GM12878 (cell line): ENCODE data around the gene SRPX2. TPM values are rescaled to one million over a fixed set of nuclear protein-coding genes. Genes with fewer than 3 reads are reported as not detected.

Experiments used
- ATAC-seq: fragments of 200-7000 bp; cut with Tn5 transposase; 3 replicates; pipeline ENCODE4 v1.9.1; 2020; ENCODE audit warnings: mild to moderate bottlenecking, moderate library complexity
- BruUV-seq: library from RNA; stranded (reverse); fragments of 400-500 nt; replicated peaks from 2 replicates; lab custom pipeline; 2021; lab: Mats Ljungman, UMichigan
- CTCF ChIA-PET: fragments of 300-600 bp; sonication (Branson Sonifier 250); formaldehyde crosslinking; extraction: SDS; loops from one replicate; lab custom pipeline; 2021; ENCODE audit warnings: inconsistent platforms; lab: Yijun Ruan, JAX
- POLR2A ChIA-PET: fragments of 350-600 bp; formaldehyde crosslinking; extraction: SDS; loops from one replicate; lab custom pipeline; 2021; ENCODE audit warnings: inconsistent platforms; lab: Charles Lee
- RAD21 ChIA-PET: fragments of 300-600 bp; sonication (Branson Sonifier 250); formaldehyde crosslinking; loops from one replicate; lab custom pipeline; 2023; ENCODE audit warnings: antibody characterized with exemption; ENCODE audit not compliant: unreplicated experiment; lab: Charles Lee
- SMC1A ChIA-PET: fragments of 300-600 bp; sonication (Branson Sonifier 250); formaldehyde crosslinking; loops from one replicate; lab custom pipeline; 2023; ENCODE audit not compliant: unreplicated experiment, uncharacterized antibody; lab: Charles Lee
- DNase-seq: peaks from one replicate; pipeline ENCODE4 v3.0.0-alpha.2; 2011; ENCODE audit warnings: low read depth, low spot score
- FAIRE-seq: peaks from 3 replicates; lab custom pipeline; 2011; peaks lifted over from hg19 to GRCh38; lab: Jason Lieb, UNC
- H2AFZ ChIP-seq: 2 replicates; pipeline ENCODE4 v1.6.0; 2011; ENCODE audit warnings: low read depth, low read length, control low read depth; ENCODE audit not compliant: control insufficient read depth
- H3K27ac ChIP-seq: 2 replicates; pipeline ENCODE4 v1.5.1; 2011; ENCODE audit warnings: control low read depth; ENCODE audit not compliant: control insufficient read depth, insufficient read depth
- H3K27me3 ChIP-seq, 2 experiments: replicated peaks in 1 of 2; 2 replicates each; pipeline versions ENCODE4 v1.6.0 to v1.6.1; 2011; ENCODE audit warnings: low read length in 1 of 2; ENCODE audit not compliant: control insufficient read depth in 2 of 2, insufficient read depth in 2 of 2
- H3K36me3 ChIP-seq, 2 experiments: 2 replicates each; pipeline ENCODE4 v1.5.1; 2011; ENCODE audit warnings: low read length in 1 of 2; ENCODE audit not compliant: control insufficient read depth in 2 of 2, insufficient read depth in 2 of 2
- H3K4me1 ChIP-seq: 2 replicates; pipeline ENCODE4 v1.6.1; 2011; ENCODE audit warnings: mild to moderate bottlenecking, low read length, moderate library complexity, mixed read lengths; ENCODE audit not compliant: control insufficient read depth, insufficient read depth
- H3K4me2 ChIP-seq: 2 replicates; pipeline ENCODE4 v1.6.0; 2011; ENCODE audit warnings: control low read depth; ENCODE audit not compliant: control insufficient read depth, insufficient read depth
- H3K4me3 ChIP-seq: fragments of 200-600 bp; sonication (generic); 2 replicates; pipeline ENCODE4 v1.5.1; 2016
- H3K79me2 ChIP-seq: 2 replicates; pipeline ENCODE4 v1.6.0; 2011; ENCODE audit warnings: low read length; ENCODE audit not compliant: control insufficient read depth, insufficient read depth
- H3K9ac ChIP-seq: 2 replicates; pipeline ENCODE4 v1.8.0; 2011; ENCODE audit warnings: low read length, control low read depth, mixed read lengths; ENCODE audit not compliant: control insufficient read depth, insufficient read depth
- H3K9me3 ChIP-seq: replicated peaks from 3 replicates; pipeline ENCODE4 v1.5.1; 2011; ENCODE audit warnings: mild to moderate bottlenecking, low read length; ENCODE audit not compliant: control insufficient read depth, insufficient read depth
- H4K20me1 ChIP-seq: 2 replicates; pipeline ENCODE4 v1.6.0; 2011; ENCODE audit not compliant: control insufficient read depth, insufficient read depth
- ASH2L ChIP-seq: fragments of 300-600, 200-600 bp; sonication (generic); IDR thresholded peaks from 2 replicates; pipeline ENCODE4 v1.6.1; 2017; ENCODE audit warnings: low read depth, mild to moderate bottlenecking, borderline replicate concordance
- BACH1 ChIP-seq: fragments of 450-650 bp; IDR thresholded peaks from 2 replicates; pipeline ENCODE4 v1.6.1; 2017; ENCODE audit warnings: mild to moderate bottlenecking, borderline replicate concordance
- CBFB ChIP-seq: IDR thresholded peaks from 2 replicates; pipeline ENCODE4 v1.6.1; 2016; ENCODE audit warnings: antibody characterized with exemption, low read depth
- DPF2 ChIP-seq: fragments of 450-650 bp; IDR thresholded peaks from 2 replicates; pipeline ENCODE4 v1.6.1; 2017; ENCODE audit warnings: mild to moderate bottlenecking
- EGR1 ChIP-seq, 2 experiments: IDR thresholded peaks; 1 replicate in 1 of 2; 2 replicates in 1 of 2; pipeline ENCODE4 v1.6.1; 2011 to 2012; ENCODE audit warnings: low read depth in 2 of 2, low read length in 2 of 2, borderline replicate concordance in 1 of 2, mild to moderate bottlenecking in 1 of 2, moderate library complexity in 1 of 2
- EZH2 ChIP-seq: IDR thresholded peaks from 2 replicates; pipeline ENCODE4 v1.6.1; 2012; ENCODE audit warnings: low read depth, mild to moderate bottlenecking, control low read depth, inconsistent platforms, low read length, borderline replicate concordance; ENCODE audit not compliant: control insufficient read depth
- HDAC2 ChIP-seq: fragments of 200-600 bp; sonication (generic); IDR thresholded peaks from 2 replicates; pipeline ENCODE4 v1.6.1; 2017
- MXI1 ChIP-seq: fragments of 150-350 bp; IDR thresholded peaks from 2 replicates; pipeline ENCODE4 v1.6.1; 2011; ENCODE audit warnings: low read depth, mild to moderate bottlenecking, inconsistent platforms, low read length, improper control_type of control experiment
- POLR2AphosphoS2 ChIP-seq: IDR thresholded peaks from 2 replicates; pipeline ENCODE4 v1.6.1; 2011; ENCODE audit warnings: low read depth, mild to moderate bottlenecking, low read length, improper control_type of control experiment, moderate library complexity
- RBBP5 ChIP-seq: fragments of 200-600 bp; sonication (generic); conservative IDR thresholded peaks from 2 replicates; pipeline ENCODE4 v1.6.1; 2016
- SREBF2 ChIP-seq: IDR thresholded peaks from 2 replicates; pipeline ENCODE4 v1.6.1; 2012; ENCODE audit warnings: mild to moderate bottlenecking, low read length
- SRF ChIP-seq, 2 experiments: IDR thresholded peaks; 2 replicates each; pipeline ENCODE4 v1.6.1; 2011; ENCODE audit warnings: low read depth in 2 of 2, low read length in 2 of 2, mild to moderate bottlenecking in 1 of 2, moderate library complexity in 1 of 2
- WGBS: methylation state at CpG from one replicate; pipeline ENCODE4 v1.1.6; 2016; ENCODE audit warnings: low lambda C conversion rate; ENCODE audit not compliant: insufficient replicate concordance, insufficient coverage; ENCODE audit errors: missing lambda C conversion rate; 5-methylcytosine and 5-hydroxymethylcytosine counted together
- in situ Hi-C: fragments of 300-500 bp; cut with MboI; formaldehyde crosslinking; loops from 9 replicates; pipeline ENCODE4 v1.14.3; 2018; ENCODE audit warnings: mixed read lengths
- intact Hi-C: fragments of 100-400 bp; cut with micrococcal nuclease; formaldehyde crosslinking; loops from one replicate; pipeline ENCODE4 v1.14.2; 2022; ENCODE audit not compliant: unreplicated experiment
- polyA plus RNA-seq, 11 experiments: library from polyadenylated mRNA; depleted of rRNA in 4 of 11; unstranded in 6 of 11; stranded (reverse) in 5 of 11; fragments of >200 nt; fragmentation: Nextera tagmentation in 4 of 11; fragmentation: Illumina TruSeq in 1 of 11; extraction: Ambion mirVana in 4 of 11; extraction: Trizol in 1 of 11; gene quantifications; 1 replicate in 1 of 11; 2 replicates in 10 of 11; pipeline versions ENCODE4 v1.2.1 to v1.2.3, GENCODE V29; 2011 to 2016; ENCODE audit warnings: inconsistent platforms in 2 of 11, missing spikeins in 2 of 11, low read depth in 1 of 11
- total RNA-seq, 4 experiments: library from RNA; depleted of rRNA in 3 of 4; stranded (reverse); fragments of >200 nt in 3 of 4; fragmentation: Illumina TruSeq in 1 of 4; extraction: Trizol in 1 of 4; gene quantifications; 2 replicates each; pipeline versions ENCODE4 v1.2.1 to v1.2.3, GENCODE V29; 2013 to 2021
- TF ChIP-seq, protein P1 (sequence below): fragments of 450-650 bp; IDR thresholded peaks from 2 replicates; pipeline ENCODE4 v1.6.1; 2017; ENCODE audit warnings: borderline replicate concordance
- TF ChIP-seq, protein P2 (sequence below): fragments of 450-650 bp; formaldehyde crosslinking; IDR thresholded peaks from 2 replicates; pipeline ENCODE4 v1.4.0; 2020; ENCODE audit warnings: mild to moderate bottlenecking, moderate library complexity
- TF ChIP-seq, protein P3 (sequence below): fragments of 450-650 bp; IDR thresholded peaks from 2 replicates; pipeline ENCODE4 v1.6.1; 2016; ENCODE audit warnings: mild to moderate bottlenecking, moderate library complexity, borderline replicate concordance

The SRPX2 gene
- total and polyA plus RNA-seq, 10 of the 15 experiments (the other 5 are each of a cell fraction or from before 2014, with no cell fraction given) = not detected

DNA sequence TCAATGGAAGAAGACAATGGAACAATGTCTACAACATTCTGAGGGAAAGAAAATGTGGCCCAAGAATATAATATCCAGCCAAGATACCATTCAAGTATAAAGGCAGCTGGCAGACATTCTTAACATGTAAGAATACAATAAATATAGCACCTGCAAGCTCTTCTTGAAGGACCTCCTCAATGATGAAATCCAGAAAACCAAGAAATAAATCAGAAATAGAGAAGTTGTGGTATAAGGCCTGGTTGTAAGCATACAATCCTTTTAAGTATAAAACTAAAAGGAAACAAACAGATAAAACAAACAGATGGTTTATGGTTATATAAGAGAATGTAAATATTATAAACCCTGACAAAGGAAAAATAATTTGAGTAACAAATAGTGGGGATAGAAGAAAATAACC lies 54.6 kb downstream of the SRPX2 start (continued):
- no peak for TF ChIP-seq RBBP5

DNA sequence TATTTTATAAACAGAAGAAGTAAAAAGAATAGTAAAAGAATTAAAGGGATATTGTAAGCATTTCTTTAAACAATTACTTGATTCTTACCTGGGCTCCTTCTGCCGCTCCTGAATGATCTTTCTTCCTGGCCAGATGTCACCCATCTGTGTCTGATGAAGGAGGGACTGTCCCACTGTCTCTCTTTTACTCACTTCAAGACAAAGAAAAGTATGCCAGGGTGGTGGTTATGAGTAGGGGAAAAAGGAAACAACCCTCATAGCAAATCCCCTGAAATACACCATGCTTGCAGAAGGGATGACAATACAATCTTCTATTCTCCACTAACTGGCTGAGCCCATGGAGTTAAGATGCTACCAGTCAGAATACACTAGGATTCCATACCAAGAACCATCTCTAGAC lies 56.8 kb downstream of the SRPX2 start:
- H3K9ac ChIP-seq = no peak overlapping the region
- H3K36me3 ChIP-seq = no peaks in the 10 kb centered on the region
- no peaks in the 10 kb centered on the region for H3K9me3 ChIP-seq
- 0% methylated on average over 1 of the region's 1 CpG for WGBS
- no peak overlapping the region for H3K27ac ChIP-seq
- no peak for ATAC-seq
- ChIA-PET POLR2A (no interaction called here), CTCF (interaction anchor here (1.2 kb wide), 1 partner anchor 68 kb away, joined by 4 read pairs; no protein-coding TSS in a partner anchor), SMC1A (no interaction called here), RAD21 (no interaction called here)
- no peaks in the 10 kb centered on the region for H3K4me1 ChIP-seq
- no peak for DNase-seq
- no peak overlapping the region for H3K4me2 ChIP-seq
- FAIRE-seq = no peak
- no peaks in the 10 kb centered on the region for H3K79me2 ChIP-seq
- no TSS peak for BruUV-seq
- no peaks in the 10 kb centered on the region for H4K20me1 ChIP-seq
- in situ Hi-C loops (no loop called here), intact Hi-C loops (no loop called here)
- no peak overlapping the region for H2AFZ ChIP-seq
- no peak overlapping the region for H3K4me3 ChIP-seq
- H3K27me3 ChIP-seq = peaks cover 0 to 1% of the 10 kb centered on the region in 2 experiments; a peak in 2 of 4 replicates
- TF ChIP-seq BACH1 (no peak), SREBF2 (no peak), EGR1 (IDR thresholded peaks at IDR 0.05; ENCODE audit: borderline replicate concordance in 1 of 2, low read depth in 2 of 2, low read length in 2 of 2) (no peak), HDAC2 (no peak), MXI1 (no peak), SRF (IDR thresholded peaks at IDR 0.05; ENCODE audit: low read depth in 2 of 2, low read length in 2 of 2) (no peak), DPF2 (no peak), CBFB (no peak), ASH2L (no peak), POLR2AphosphoS2 (no peak), EZH2 (no peak)
- TF ChIP-seq, protein P1, sequence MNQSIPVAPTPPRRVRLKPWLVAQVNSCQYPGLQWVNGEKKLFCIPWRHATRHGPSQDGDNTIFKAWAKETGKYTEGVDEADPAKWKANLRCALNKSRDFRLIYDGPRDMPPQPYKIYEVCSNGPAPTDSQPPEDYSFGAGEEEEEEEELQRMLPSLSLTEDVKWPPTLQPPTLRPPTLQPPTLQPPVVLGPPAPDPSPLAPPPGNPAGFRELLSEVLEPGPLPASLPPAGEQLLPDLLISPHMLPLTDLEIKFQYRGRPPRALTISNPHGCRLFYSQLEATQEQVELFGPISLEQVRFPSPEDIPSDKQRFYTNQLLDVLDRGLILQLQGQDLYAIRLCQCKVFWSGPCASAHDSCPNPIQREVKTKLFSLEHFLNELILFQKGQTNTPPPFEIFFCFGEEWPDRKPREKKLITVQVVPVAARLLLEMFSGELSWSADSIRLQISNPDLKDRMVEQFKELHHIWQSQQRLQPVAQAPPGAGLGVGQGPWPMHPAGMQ = no peak
- TF ChIP-seq, protein P2, sequence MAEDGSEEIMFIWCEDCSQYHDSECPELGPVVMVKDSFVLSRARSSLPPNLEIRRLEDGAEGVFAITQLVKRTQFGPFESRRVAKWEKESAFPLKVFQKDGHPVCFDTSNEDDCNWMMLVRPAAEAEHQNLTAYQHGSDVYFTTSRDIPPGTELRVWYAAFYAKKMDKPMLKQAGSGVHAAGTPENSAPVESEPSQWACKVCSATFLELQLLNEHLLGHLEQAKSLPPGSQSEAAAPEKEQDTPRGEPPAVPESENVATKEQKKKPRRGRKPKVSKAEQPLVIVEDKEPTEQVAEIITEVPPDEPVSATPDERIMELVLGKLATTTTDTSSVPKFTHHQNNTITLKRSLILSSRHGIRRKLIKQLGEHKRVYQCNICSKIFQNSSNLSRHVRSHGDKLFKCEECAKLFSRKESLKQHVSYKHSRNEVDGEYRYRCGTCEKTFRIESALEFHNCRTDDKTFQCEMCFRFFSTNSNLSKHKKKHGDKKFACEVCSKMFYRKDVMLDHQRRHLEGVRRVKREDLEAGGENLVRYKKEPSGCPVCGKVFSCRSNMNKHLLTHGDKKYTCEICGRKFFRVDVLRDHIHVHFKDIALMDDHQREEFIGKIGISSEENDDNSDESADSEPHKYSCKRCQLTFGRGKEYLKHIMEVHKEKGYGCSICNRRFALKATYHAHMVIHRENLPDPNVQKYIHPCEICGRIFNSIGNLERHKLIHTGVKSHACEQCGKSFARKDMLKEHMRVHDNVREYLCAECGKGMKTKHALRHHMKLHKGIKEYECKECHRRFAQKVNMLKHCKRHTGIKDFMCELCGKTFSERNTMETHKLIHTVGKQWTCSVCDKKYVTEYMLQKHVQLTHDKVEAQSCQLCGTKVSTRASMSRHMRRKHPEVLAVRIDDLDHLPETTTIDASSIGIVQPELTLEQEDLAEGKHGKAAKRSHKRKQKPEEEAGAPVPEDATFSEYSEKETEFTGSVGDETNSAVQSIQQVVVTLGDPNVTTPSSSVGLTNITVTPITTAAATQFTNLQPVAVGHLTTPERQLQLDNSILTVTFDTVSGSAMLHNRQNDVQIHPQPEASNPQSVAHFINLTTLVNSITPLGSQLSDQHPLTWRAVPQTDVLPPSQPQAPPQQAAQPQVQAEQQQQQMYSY (CRISPR knock-in tag) = no peak
- TF ChIP-seq, protein P3, sequence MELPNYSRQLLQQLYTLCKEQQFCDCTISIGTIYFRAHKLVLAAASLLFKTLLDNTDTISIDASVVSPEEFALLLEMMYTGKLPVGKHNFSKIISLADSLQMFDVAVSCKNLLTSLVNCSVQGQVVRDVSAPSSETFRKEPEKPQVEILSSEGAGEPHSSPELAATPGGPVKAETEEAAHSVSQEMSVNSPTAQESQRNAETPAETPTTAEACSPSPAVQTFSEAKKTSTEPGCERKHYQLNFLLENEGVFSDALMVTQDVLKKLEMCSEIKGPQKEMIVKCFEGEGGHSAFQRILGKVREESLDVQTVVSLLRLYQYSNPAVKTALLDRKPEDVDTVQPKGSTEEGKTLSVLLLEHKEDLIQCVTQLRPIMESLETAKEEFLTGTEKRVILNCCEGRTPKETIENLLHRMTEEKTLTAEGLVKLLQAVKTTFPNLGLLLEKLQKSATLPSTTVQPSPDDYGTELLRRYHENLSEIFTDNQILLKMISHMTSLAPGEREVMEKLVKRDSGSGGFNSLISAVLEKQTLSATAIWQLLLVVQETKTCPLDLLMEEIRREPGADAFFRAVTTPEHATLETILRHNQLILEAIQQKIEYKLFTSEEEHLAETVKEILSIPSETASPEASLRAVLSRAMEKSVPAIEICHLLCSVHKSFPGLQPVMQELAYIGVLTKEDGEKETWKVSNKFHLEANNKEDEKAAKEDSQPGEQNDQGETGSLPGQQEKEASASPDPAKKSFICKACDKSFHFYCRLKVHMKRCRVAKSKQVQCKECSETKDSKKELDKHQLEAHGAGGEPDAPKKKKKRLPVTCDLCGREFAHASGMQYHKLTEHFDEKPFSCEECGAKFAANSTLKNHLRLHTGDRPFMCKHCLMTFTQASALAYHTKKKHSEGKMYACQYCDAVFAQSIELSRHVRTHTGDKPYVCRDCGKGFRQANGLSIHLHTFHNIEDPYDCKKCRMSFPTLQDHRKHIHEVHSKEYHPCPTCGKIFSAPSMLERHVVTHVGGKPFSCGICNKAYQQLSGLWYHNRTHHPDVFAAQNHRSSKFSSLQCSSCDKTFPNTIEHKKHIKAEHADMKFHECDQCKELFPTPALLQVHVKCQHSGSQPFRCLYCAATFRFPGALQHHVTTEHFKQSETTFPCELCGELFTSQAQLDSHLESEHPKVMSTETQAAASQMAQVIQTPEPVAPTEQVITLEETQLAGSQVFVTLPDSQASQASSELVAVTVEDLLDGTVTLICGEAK = no peak
